Measurements from ENCODE around the gene RAB15. TPM values are rescaled to one million over a fixed set of nuclear protein-coding genes. Genes with fewer than 3 reads are reported as not detected.

The RAB15 gene
- total RNA-seq, 5 donors from 2014 or later (not counting 1 experiment from before 2014, with no cell fraction given) = 3.9 to 9.7 (median 4.3) TPM

DNA sequence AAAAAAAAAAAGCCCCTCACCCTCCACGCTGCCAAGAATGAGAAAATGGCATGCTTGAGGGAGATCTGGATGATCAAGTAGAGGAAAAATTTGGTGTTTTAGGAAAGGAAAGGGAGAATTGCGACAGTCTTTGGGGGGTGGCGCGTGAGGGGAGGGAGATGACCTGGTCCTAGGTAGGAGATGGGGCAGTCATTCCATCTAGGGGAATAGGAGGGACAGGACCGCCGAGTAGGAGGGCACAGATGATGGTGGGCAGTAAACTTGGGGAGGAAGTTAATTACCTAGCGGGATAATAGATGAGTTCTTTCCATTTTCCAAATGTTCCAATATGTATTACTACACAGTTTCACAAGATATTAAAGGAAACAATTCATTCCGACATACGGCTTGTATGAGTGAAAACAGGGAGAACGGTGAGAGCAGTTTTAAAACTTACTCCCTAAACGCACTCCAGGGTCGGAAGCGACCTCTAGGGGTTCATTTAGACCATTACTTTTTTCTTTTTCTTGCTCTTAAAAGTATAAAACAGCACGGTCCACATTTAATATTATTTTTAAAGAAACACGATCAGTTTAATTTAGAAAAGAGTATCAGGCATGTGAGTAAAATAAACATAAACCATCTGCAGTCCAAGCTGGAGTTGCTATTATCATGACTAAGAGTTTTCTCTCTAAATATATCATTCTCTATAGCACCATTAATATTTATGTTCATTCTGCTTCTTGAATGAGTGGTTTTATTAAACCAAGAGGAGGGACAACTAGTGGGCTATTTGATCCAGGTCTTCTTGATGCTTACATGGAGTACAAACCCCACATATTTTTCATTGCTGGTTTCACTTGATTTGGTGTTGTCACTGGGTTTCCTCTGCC, 11.5 kb upstream of the RAB15 start:
- no peaks in the 10 kb centered on the region for H3K36me3 Mint-ChIP-seq
- Histone ChIP-seq H3K36me3 (ENCODE audit: control insufficient read depth in 2 of 2, extremely low read depth in 1 of 2, insufficient read depth in 1 of 2, low read length in 1 of 2) (no peaks in the 10 kb centered on the region), H3K9me3 (no peaks in the 10 kb centered on the region), H3K27me3 (replicated peaks in 1 of 2; ENCODE audit: control insufficient read depth in 2 of 2, extremely low read depth in 1 of 2, insufficient read depth in 2 of 2, low read length in 1 of 2) (peaks cover 0 to 2% of the 10 kb centered on the region in 2 experiments), H3K27ac (ENCODE audit: low read length) (no peak overlapping the region), H3K4me3 (ENCODE audit: control insufficient read depth in 1 of 2, extremely low read depth in 1 of 2, low read length in 1 of 2) (no peak overlapping the region), H3K4me1 (ENCODE audit: control insufficient read depth in 1 of 2, extremely low read depth in 1 of 2, insufficient read depth in 2 of 2, low read length in 2 of 2) (peaks cover 15 to 16% of the 10 kb centered on the region in 2 experiments)
- peak overlapping the region; percentile 13 to 59 (median 46) for H3K4me3 Mint-ChIP-seq
- H3K9me3 Mint-ChIP-seq = no peaks in the 10 kb centered on the region
- DNase-seq (peak in 16 of 35 experiments; percentile 18 to 70 (median 33)), ATAC-seq (replicated peaks in 1 of 4) (no peak)
- ChIA-PET POLR2A (no interaction called here), CTCF (interaction anchor here (0.5 to 1.5 kb wide), 8 partner anchors 10 to 160 kb away, joined by 3 to 9 read pairs (median 3); partner anchors contain the start of gene CHURC1 (in 1 of the 2))
- peak overlapping the region; percentile 3 to 45 for H3K27ac Mint-ChIP-seq
- 27% methylated on average over 3 of the region's 15 CpGs for WGBS (ENCODE audit: insufficient coverage)
- peaks cover 24 to 35% (median 33%) of the 10 kb centered on the region in 3 donors for H3K4me1 Mint-ChIP-seq
- peaks cover 0 to 4% of the 10 kb centered on the region in 2 donors for H3K27me3 Mint-ChIP-seq

DNA sequence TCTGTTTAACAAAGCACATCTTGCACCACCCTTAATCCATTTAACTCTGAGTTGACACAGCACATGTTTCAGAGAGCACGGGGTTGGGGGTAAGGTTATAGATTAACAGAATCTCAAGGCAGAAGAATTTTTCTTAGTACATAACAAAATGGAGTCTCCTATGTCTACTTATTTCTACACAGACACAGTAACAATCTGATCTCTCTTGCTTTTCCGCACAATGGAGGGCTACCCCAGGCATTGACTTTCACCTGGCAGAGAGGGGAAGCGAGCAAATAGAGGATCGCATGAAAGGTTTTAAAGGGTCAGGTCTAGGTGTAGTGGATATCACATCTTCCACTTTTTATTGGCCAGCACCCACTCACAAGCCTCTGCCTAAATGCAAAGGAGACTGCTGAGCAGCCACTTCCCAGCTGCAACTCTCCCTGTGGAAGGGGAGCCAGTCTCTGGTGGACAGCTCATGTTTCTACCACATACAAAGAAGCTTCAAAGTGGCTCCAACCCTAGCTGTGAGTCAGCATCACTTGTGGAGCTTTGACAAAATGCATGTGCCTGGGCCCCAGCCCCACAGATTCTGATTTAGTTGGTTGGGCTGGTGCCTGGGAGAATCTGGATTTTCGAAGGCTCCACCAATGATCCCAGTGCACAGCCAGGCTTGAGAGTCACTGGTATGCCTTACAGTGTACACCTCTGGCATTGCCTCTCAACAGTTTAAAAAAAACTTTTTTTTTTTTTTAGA, 7.4 kb upstream of the RAB15 start:
- Histone ChIP-seq H3K4me1 (ENCODE audit: control insufficient read depth in 1 of 2, extremely low read depth in 1 of 2, insufficient read depth in 2 of 2, low read length in 2 of 2) (peaks cover 0 to 4% of the 10 kb centered on the region in 2 experiments), H3K4me3 (ENCODE audit: control insufficient read depth in 1 of 2, extremely low read depth in 1 of 2, low read length in 1 of 2) (no peak overlapping the region), H3K9me3 (no peaks in the 10 kb centered on the region), H3K27ac (ENCODE audit: low read length) (no peak overlapping the region), H3K27me3 (replicated peaks in 1 of 2; ENCODE audit: control insufficient read depth in 2 of 2, extremely low read depth in 1 of 2, insufficient read depth in 2 of 2, low read length in 1 of 2) (peaks cover 0 to 2% of the 10 kb centered on the region in 2 experiments), H3K36me3 (ENCODE audit: control insufficient read depth in 2 of 2, extremely low read depth in 1 of 2, insufficient read depth in 1 of 2, low read length in 1 of 2) (no peaks in the 10 kb centered on the region)
- POLR2A ChIA-PET = interaction anchor here in 1 of 2 donors (0.7 kb wide), 3 partner anchors 10 to 280 kb away, joined by 3 to 5 read pairs (median 3); no protein-coding TSS in a partner anchor
- Mint-ChIP-seq H3K4me3 (no peak overlapping the region), H3K27me3 (peaks cover 0 to 4% of the 10 kb centered on the region in 2 donors), H3K36me3 (no peaks in the 10 kb centered on the region), H3K9me3 (no peaks in the 10 kb centered on the region), H3K4me1 (peaks cover 8 to 11% (median 8%) of the 10 kb centered on the region in 3 donors), H3K27ac (no peak overlapping the region)
- DNase-seq (no peak), ATAC-seq (replicated peaks in 1 of 4) (no peak)
- CTCF ChIA-PET = no interaction called here
- WGBS (ENCODE audit: insufficient coverage) = 100% methylated on average over 1 of the region's 5 CpGs

DNA sequence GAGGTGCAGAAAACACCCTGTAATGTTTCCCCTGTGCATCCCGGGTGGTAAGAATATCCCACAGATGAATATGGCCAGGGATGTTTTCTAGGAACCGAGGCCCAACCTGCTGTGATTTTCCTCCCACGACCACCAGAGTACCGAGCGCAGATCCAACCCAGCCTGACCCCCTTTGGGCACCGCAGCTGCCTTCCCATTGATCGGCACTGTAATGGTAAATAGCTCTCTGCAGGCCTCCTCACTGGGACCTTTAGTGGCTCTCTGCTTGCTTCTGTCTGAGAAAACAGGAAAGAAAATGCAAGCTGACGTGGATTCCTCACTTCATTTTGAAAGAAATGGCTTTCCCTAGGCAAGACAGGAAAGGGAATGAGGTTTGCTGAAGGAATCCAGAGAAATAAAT, 2.4 kb upstream of the RAB15 start:
- H3K4me1 Mint-ChIP-seq = peaks cover 14 to 21% (median 16%) of the 10 kb centered on the region in 3 donors
- CTCF ChIA-PET = interaction anchor here (0.6 to 0.7 kb wide), 2 partner anchors 13 to 25 kb away, joined by 3 read pairs; no protein-coding TSS in a partner anchor
- H3K4me3 Mint-ChIP-seq = no peak overlapping the region

GRCh38 chr14:64973826-64974225, 1.7 kb upstream of the RAB15 start:
- no peaks in the 10 kb centered on the region for H3K36me3 Mint-ChIP-seq
- WGBS (ENCODE audit: insufficient coverage) = 100% methylated on average over 3 of the region's 9 CpGs
- ChIA-PET CTCF (interaction anchor here (0.6 to 0.7 kb wide), 2 partner anchors 10 to 181 kb away, joined by 3 read pairs; no protein-coding TSS in a partner anchor), POLR2A (interaction anchor here in 1 of 2 donors (0.6 kb wide), 1 partner anchor 1103 kb away, joined by 4 read pairs; no protein-coding TSS in a partner anchor)
- no peak overlapping the region for H3K27ac Mint-ChIP-seq
- DNase-seq (no peak), ATAC-seq (replicated peaks in 1 of 4) (no peak)
- Histone ChIP-seq H3K27ac (ENCODE audit: low read length) (no peak overlapping the region), H3K4me1 (ENCODE audit: control insufficient read depth in 1 of 2, extremely low read depth in 1 of 2, insufficient read depth in 2 of 2, low read length in 2 of 2) (peaks cover 0 to 16% of the 10 kb centered on the region in 2 experiments), H3K36me3 (ENCODE audit: control insufficient read depth in 2 of 2, extremely low read depth in 1 of 2, insufficient read depth in 1 of 2, low read length in 1 of 2) (no peaks in the 10 kb centered on the region), H3K4me3 (ENCODE audit: control insufficient read depth in 1 of 2, extremely low read depth in 1 of 2, low read length in 1 of 2) (no peak overlapping the region), H3K9me3 (no peaks in the 10 kb centered on the region), H3K27me3 (replicated peaks in 1 of 2; ENCODE audit: control insufficient read depth in 2 of 2, extremely low read depth in 1 of 2, insufficient read depth in 2 of 2, low read length in 1 of 2) (peaks cover 0 to 12% of the 10 kb centered on the region in 2 experiments)
- no peaks in the 10 kb centered on the region for H3K9me3 Mint-ChIP-seq
- H3K4me3 Mint-ChIP-seq = no peak overlapping the region
- H3K4me1 Mint-ChIP-seq = peaks cover 14 to 21% (median 16%) of the 10 kb centered on the region in 3 donors
- H3K27me3 Mint-ChIP-seq = no peaks in the 10 kb centered on the region

More for the DNA sequence above, 2.4 kb upstream of the RAB15 start:
- Histone ChIP-seq H3K4me1 (ENCODE audit: control insufficient read depth in 1 of 2, extremely low read depth in 1 of 2, insufficient read depth in 2 of 2, low read length in 2 of 2) (peaks cover 0 to 16% of the 10 kb centered on the region in 2 experiments), H3K36me3 (ENCODE audit: control insufficient read depth in 2 of 2, extremely low read depth in 1 of 2, insufficient read depth in 1 of 2, low read length in 1 of 2) (no peaks in the 10 kb centered on the region), H3K27ac (ENCODE audit: low read length) (no peak overlapping the region), H3K27me3 (replicated peaks in 1 of 2; ENCODE audit: control insufficient read depth in 2 of 2, extremely low read depth in 1 of 2, insufficient read depth in 2 of 2, low read length in 1 of 2) (peaks cover 0 to 12% of the 10 kb centered on the region in 2 experiments), H3K9me3 (no peaks in the 10 kb centered on the region), H3K4me3 (ENCODE audit: control insufficient read depth in 1 of 2, extremely low read depth in 1 of 2, low read length in 1 of 2) (no peak overlapping the region)
- no peak overlapping the region for H3K27ac Mint-ChIP-seq
- DNase-seq = no peak
- H3K9me3 Mint-ChIP-seq = no peaks in the 10 kb centered on the region
- 100% methylated on average over 2 of the region's 8 CpGs for WGBS (ENCODE audit: insufficient coverage)
- H3K36me3 Mint-ChIP-seq = no peaks in the 10 kb centered on the region
- POLR2A ChIA-PET = interaction anchor here in 1 of 2 donors (0.6 kb wide), 1 partner anchor 226 kb away, joined by 3 read pairs; no protein-coding TSS in a partner anchor
- no peaks in the 10 kb centered on the region for H3K27me3 Mint-ChIP-seq
- no peak for ATAC-seq (replicated peaks in 1 of 4)

GRCh38 chr14:64973026-64973442, 898 bp upstream of the RAB15 start:
- H3K9me3 Mint-ChIP-seq = no peaks in the 10 kb centered on the region
- H3K4me3 Mint-ChIP-seq = peak overlapping the region; percentile 79 to 88 (median 83)
- peaks cover 20 to 24% (median 23%) of the 10 kb centered on the region in 3 donors for H3K4me1 Mint-ChIP-seq
- Histone ChIP-seq H3K4me1 (ENCODE audit: control insufficient read depth in 1 of 2, extremely low read depth in 1 of 2, insufficient read depth in 2 of 2, low read length in 2 of 2) (peaks cover 0 to 16% of the 10 kb centered on the region in 2 experiments), H3K27me3 (replicated peaks in 1 of 2; ENCODE audit: control insufficient read depth in 2 of 2, extremely low read depth in 1 of 2, insufficient read depth in 2 of 2, low read length in 1 of 2) (peaks cover 0 to 12% of the 10 kb centered on the region in 2 experiments), H3K27ac (ENCODE audit: low read length) (no peak overlapping the region), H3K4me3 (ENCODE audit: control insufficient read depth in 1 of 2, extremely low read depth in 1 of 2, low read length in 1 of 2) (no peak overlapping the region), H3K9me3 (no peaks in the 10 kb centered on the region), H3K36me3 (ENCODE audit: control insufficient read depth in 2 of 2, extremely low read depth in 1 of 2, insufficient read depth in 1 of 2, low read length in 1 of 2) (no peaks in the 10 kb centered on the region)
- H3K27ac Mint-ChIP-seq = no peak overlapping the region
- ATAC-seq (replicated peaks in 1 of 4) (no peak), DNase-seq (peak in 1 of 35 experiments; percentile 4)
- ChIA-PET POLR2A (no interaction called here), CTCF (no interaction called here)
- WGBS (ENCODE audit: insufficient coverage) = 100% methylated on average over 2 of the region's 8 CpGs
- no peaks in the 10 kb centered on the region for H3K27me3 Mint-ChIP-seq
- H3K36me3 Mint-ChIP-seq = no peaks in the 10 kb centered on the region
